Liver (tissue), 3 donors: ENCODE data around the gene BHLHE40.

Source experiments
- FOXA1 ChIP-seq: IDR thresholded peaks from 2 replicates; pipeline ENCODE4 v1.6.1; 2016; ENCODE audit warnings: antibody characterized with exemption
- TF ChIP-seq, protein P1 (sequence below): fragments of 150-350 bp; IDR thresholded peaks from 2 replicates; pipeline ENCODE4 v1.5.1; 2017; ENCODE audit warnings: improper control_type of control experiment, low read depth, low read length; ENCODE audit not compliant: missing input control
- TF ChIP-seq, protein P2 (sequence below): IDR thresholded peaks from 2 replicates; pipeline ENCODE4 v1.6.1; 2016; ENCODE audit warnings: antibody characterized with exemption
- donor health status: healthy.
- donor health status: healthy.

DNA sequence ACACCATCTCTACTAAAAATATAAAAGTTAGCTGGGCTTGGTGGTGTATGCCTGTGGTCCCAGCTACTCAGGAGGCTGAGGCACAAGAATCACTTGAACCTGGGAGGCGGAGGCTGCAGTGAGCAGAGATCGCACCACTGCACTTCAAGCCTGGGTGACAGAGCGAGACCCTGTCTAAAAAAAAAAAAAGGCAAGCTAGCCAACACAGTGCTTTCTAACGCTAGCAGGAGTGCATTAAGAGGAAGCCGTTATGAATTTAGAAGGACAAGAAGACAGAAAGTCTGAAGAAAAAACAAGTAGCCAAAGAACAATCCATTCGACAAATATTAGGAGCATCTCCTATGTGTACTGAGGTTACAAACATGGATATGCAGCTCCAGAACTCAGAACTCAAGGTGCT lies 28.6 kb downstream of the BHLHE40 start:
- TF ChIP-seq, protein P1, sequence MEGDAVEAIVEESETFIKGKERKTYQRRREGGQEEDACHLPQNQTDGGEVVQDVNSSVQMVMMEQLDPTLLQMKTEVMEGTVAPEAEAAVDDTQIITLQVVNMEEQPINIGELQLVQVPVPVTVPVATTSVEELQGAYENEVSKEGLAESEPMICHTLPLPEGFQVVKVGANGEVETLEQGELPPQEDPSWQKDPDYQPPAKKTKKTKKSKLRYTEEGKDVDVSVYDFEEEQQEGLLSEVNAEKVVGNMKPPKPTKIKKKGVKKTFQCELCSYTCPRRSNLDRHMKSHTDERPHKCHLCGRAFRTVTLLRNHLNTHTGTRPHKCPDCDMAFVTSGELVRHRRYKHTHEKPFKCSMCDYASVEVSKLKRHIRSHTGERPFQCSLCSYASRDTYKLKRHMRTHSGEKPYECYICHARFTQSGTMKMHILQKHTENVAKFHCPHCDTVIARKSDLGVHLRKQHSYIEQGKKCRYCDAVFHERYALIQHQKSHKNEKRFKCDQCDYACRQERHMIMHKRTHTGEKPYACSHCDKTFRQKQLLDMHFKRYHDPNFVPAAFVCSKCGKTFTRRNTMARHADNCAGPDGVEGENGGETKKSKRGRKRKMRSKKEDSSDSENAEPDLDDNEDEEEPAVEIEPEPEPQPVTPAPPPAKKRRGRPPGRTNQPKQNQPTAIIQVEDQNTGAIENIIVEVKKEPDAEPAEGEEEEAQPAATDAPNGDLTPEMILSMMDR = no peak
- TF ChIP-seq, protein P2, sequence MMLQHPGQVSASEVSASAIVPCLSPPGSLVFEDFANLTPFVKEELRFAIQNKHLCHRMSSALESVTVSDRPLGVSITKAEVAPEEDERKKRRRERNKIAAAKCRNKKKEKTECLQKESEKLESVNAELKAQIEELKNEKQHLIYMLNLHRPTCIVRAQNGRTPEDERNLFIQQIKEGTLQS = no peak
- TF ChIP-seq FOXA1 = no peak
